MM.1S (cell line): ENCODE results near the gene LHPP.

Source experiments
- DNase-seq: peaks from one replicate; pipeline ENCODE4 v3.0.0-alpha.2; 2015
- H2AFZ ChIP-seq: fragments of 300-600 bp; sonication (generic); 2 replicates; pipeline ENCODE4 v1.6.0; 2016; ENCODE audit warnings: antibody characterized with exemption, low read length
- H3F3A ChIP-seq: fragments of 300-600 bp; sonication (generic); 2 replicates; pipeline ENCODE4 v1.6.1; 2016; ENCODE audit warnings: mild to moderate bottlenecking, antibody characterized with exemption, low read length, moderate library complexity, mixed read lengths; ENCODE audit not compliant: insufficient read depth
- H3K27ac ChIP-seq: fragments of 300-600 bp; sonication (generic); 2 replicates; pipeline ENCODE4 v1.5.1; 2016; ENCODE audit warnings: mild to moderate bottlenecking, low read length
- H3K27me3 ChIP-seq: fragments of 300-600 bp; sonication (generic); replicated peaks from 2 replicates; pipeline ENCODE4 v1.6.0; 2016; ENCODE audit warnings: low read length; ENCODE audit not compliant: insufficient read depth
- H3K36me3 ChIP-seq: fragments of 300-600 bp; sonication (generic); replicated peaks from 2 replicates; pipeline ENCODE4 v1.6.1; 2016; ENCODE audit warnings: mild to moderate bottlenecking, low read length, mixed read lengths; ENCODE audit not compliant: insufficient read depth
- H3K4me1 ChIP-seq: fragments of 300-600 bp; sonication (generic); 2 replicates; pipeline ENCODE4 v1.6.1; 2016; ENCODE audit warnings: low read length, mixed read lengths
- H3K4me2 ChIP-seq: fragments of 300-600 bp; sonication (generic); 2 replicates; pipeline ENCODE4 v1.6.0; 2016; ENCODE audit warnings: low read depth, low read length
- H3K4me3 ChIP-seq: fragments of 300-600 bp; sonication (generic); 2 replicates; pipeline ENCODE4 v1.5.1; 2016; ENCODE audit warnings: low read length, mixed read lengths
- H3K79me2 ChIP-seq: fragments of 300-600 bp; sonication (generic); 2 replicates; pipeline ENCODE4 v1.6.1; 2016; ENCODE audit warnings: mixed run types, low read length, mixed read lengths
- H3K9ac ChIP-seq: fragments of 300-600 bp; sonication (generic); 2 replicates; pipeline ENCODE4 v1.6.1; 2016; ENCODE audit warnings: low read length, mixed read lengths
- H3K9me2 ChIP-seq: fragments of 300-600 bp; sonication (generic); replicated peaks from 2 replicates; pipeline ENCODE4 v1.6.1; 2016; ENCODE audit warnings: mild to moderate bottlenecking, low read length, mixed read lengths; ENCODE audit not compliant: insufficient read depth
- H3K9me3 ChIP-seq: fragments of 300-600 bp; sonication (generic); replicated peaks from 2 replicates; pipeline ENCODE4 v1.6.1; 2016; ENCODE audit warnings: mild to moderate bottlenecking, low read length, mixed read lengths; ENCODE audit not compliant: insufficient read depth
- H4K20me1 ChIP-seq: fragments of 300-600 bp; sonication (generic); 2 replicates; pipeline ENCODE4 v1.6.1; 2016; ENCODE audit warnings: mild to moderate bottlenecking, low read length, moderate library complexity, mixed read lengths; ENCODE audit not compliant: insufficient read depth
- CTCF ChIP-seq: fragments of 300-600 bp; sonication (generic); IDR thresholded peaks from 2 replicates; pipeline ENCODE4 v1.5.1; 2016; ENCODE audit warnings: antibody characterized with exemption, low read length, mixed read lengths
- EZH2 ChIP-seq: fragments of 300-600 bp; sonication (generic); optimal IDR thresholded peaks from 2 replicates; pipeline ENCODE3; 2017; ENCODE audit warnings: low read depth, mild to moderate bottlenecking, antibody characterized with exemption, low read length, mixed read lengths
- EZH2phosphoT487 ChIP-seq: fragments of 300-600 bp; sonication (generic); IDR thresholded peaks from 2 replicates; pipeline ENCODE4 v1.6.1; 2018; ENCODE audit warnings: antibody characterized with exemption, low read length

LHPP gene

GRCh38 chr10:124605481-124605855 is 143.8 kb downstream of the LHPP start:
- Histone ChIP-seq H3K9me3 (no peaks in the 10 kb centered on the region), H3K4me1 (no peaks in the 10 kb centered on the region), H3K4me3 (no peak overlapping the region), H3K27ac (no peak overlapping the region), H3K36me3 (no peaks in the 10 kb centered on the region), H3K9me2 (no peaks in the 10 kb centered on the region), H3K79me2 (no peaks in the 10 kb centered on the region), H2AFZ (no peak overlapping the region), H3K4me2 (no peak overlapping the region), H4K20me1 (no peaks in the 10 kb centered on the region), H3K9ac (no peak overlapping the region), H3K27me3 (no peaks in the 10 kb centered on the region), H3F3A (no peaks in the 10 kb centered on the region)
- TF ChIP-seq CTCF (no peak), EZH2phosphoT487 (no peak), EZH2 (no peak)
- DNase-seq: no peak

GRCh38 chr10:124605856-124606812 is 144.5 kb downstream of the LHPP start:
- H4K20me1 ChIP-seq: no peaks in the 10 kb centered on the region
- H3K9ac ChIP-seq: no peak overlapping the region
- H3K27me3 ChIP-seq: no peaks in the 10 kb centered on the region
- no peaks in the 10 kb centered on the region for H3K9me2 ChIP-seq
- H3K4me3 ChIP-seq: no peak overlapping the region
- no peaks in the 10 kb centered on the region for H3K4me1 ChIP-seq
- no peak overlapping the region for H2AFZ ChIP-seq
- no peaks in the 10 kb centered on the region for H3F3A ChIP-seq
- no peak overlapping the region for H3K27ac ChIP-seq
- no peaks in the 10 kb centered on the region for H3K9me3 ChIP-seq
- no peak for DNase-seq
- H3K4me2 ChIP-seq: no peak overlapping the region
- no peak for TF ChIP-seq CTCF
- TF ChIP-seq EZH2phosphoT487: no peak
- TF ChIP-seq EZH2: no peak
- no peaks in the 10 kb centered on the region for H3K36me3 ChIP-seq
- no peaks in the 10 kb centered on the region for H3K79me2 ChIP-seq

GRCh38 chr10:124606822-124607221 is 145.2 kb downstream of the LHPP start:
- Histone ChIP-seq H3K36me3 (no peaks in the 10 kb centered on the region), H3K4me3 (no peak overlapping the region), H3K27ac (no peak overlapping the region), H3K9me3 (no peaks in the 10 kb centered on the region), H3F3A (no peaks in the 10 kb centered on the region), H3K4me1 (no peaks in the 10 kb centered on the region), H3K9ac (no peak overlapping the region), H3K4me2 (no peak overlapping the region), H3K27me3 (no peaks in the 10 kb centered on the region), H3K79me2 (no peaks in the 10 kb centered on the region), H2AFZ (no peak overlapping the region), H3K9me2 (no peaks in the 10 kb centered on the region), H4K20me1 (no peaks in the 10 kb centered on the region)
- DNase-seq: no peak
- TF ChIP-seq CTCF: no peak
- TF ChIP-seq EZH2: no peak
- no peak for TF ChIP-seq EZH2phosphoT487
